ENCODE measurements around the gene TSC22D1. TPM values are rescaled to one million over a fixed set of nuclear protein-coding genes. Genes with fewer than 3 reads are reported as not detected.

Gene TSC22D1
- total RNA-seq, 1 experiment from 2014 or later = 194 TPM

- peaks cover 6% of the 10 kb centered on the region for H3F3A ChIP-seq (ENCODE audit: low read length, unreplicated experiment)
- H3K4me1 ChIP-seq (ENCODE audit: insufficient read depth, low read length) = peaks cover 24% of the 10 kb centered on the region
- H3K9ac ChIP-seq (ENCODE audit: low read length) = peak overlapping the region; percentile 45
- no peaks in the 10 kb centered on the region for H3K27me3 ChIP-seq (ENCODE audit: low read length)
- no peaks in the 10 kb centered on the region for H4K20me1 ChIP-seq (ENCODE audit: low read length)
- peak overlapping the region; percentile 59 for H3K4me3 ChIP-seq (ENCODE audit: low read length)
- 0 out of 2 replicates have a peak, but pooled peaks cover 10% of the 10 kb centered on the region for H3K79me2 ChIP-seq (ENCODE audit: low read length)
- H3K9me2 ChIP-seq (replicated peaks; ENCODE audit: low read length) = no peaks in the 10 kb centered on the region
- no peaks in the 10 kb centered on the region for H3K36me3 ChIP-seq (ENCODE audit: low read depth, low read length)
- CTCF ChIA-PET = no interaction called here
- DNase-seq (peak; percentile 72), ATAC-seq (peak; percentile 96)
- peak overlapping the region; percentile 51 for H2AFZ ChIP-seq (ENCODE audit: low read length)
- TF ChIP-seq EZH2 (IDR thresholded peaks at IDR 0.05; ENCODE audit: low read length, unreplicated experiment) = no peak
- TF ChIP-seq CTCF (conservative IDR thresholded peaks at IDR 0.05; ENCODE audit: low read depth, low read length) = no peak
- no peak for TF ChIP-seq EZH2phosphoT487 (IDR thresholded peaks at IDR 0.05; ENCODE audit: borderline replicate concordance, low read length)
- no peaks in the 10 kb centered on the region for H3K9me3 ChIP-seq (ENCODE audit: low read length)
- intact Hi-C loops (cut with micrococcal nuclease) = no loop called here
- BruUV-seq (replicated peaks) = no TSS peak
- POLR2A ChIA-PET (ENCODE audit: unreplicated experiment) = interaction anchor here (0.6 kb wide), 1 partner anchor 399 kb away, joined by 5 read pairs; no protein-coding TSS in a partner anchor
- peak overlapping the region; percentile 82 for H3K4me2 ChIP-seq (ENCODE audit: low read length)
- H3K27ac ChIP-seq (ENCODE audit: low read length) = peak overlapping the region; percentile 78
These were observed 52.7 kb downstream of the TSC22D1 start for GRCh38 chr13:44523146-44524015.

GRCh38 chr13:44519642-44520041 is 56.5 kb downstream of the TSC22D1 start:
- no peak overlapping the region for H2AFZ ChIP-seq (ENCODE audit: low read length)
- intact Hi-C loops (cut with micrococcal nuclease) = no loop called here
- H3K27me3 ChIP-seq (ENCODE audit: low read length) = no peaks in the 10 kb centered on the region
- POLR2A ChIA-PET (ENCODE audit: unreplicated experiment) = no interaction called here
- no peak overlapping the region for H3K27ac ChIP-seq (ENCODE audit: low read length)
- peaks cover 24% of the 10 kb centered on the region for H3K4me1 ChIP-seq (ENCODE audit: insufficient read depth, low read length)
- no peaks in the 10 kb centered on the region for H3K9me2 ChIP-seq (replicated peaks; ENCODE audit: low read length)
- no TSS peak for BruUV-seq (replicated peaks)
- CTCF ChIA-PET = no interaction called here
- TF ChIP-seq CTCF (conservative IDR thresholded peaks at IDR 0.05; ENCODE audit: low read depth, low read length) (no peak), EZH2 (IDR thresholded peaks at IDR 0.05; ENCODE audit: low read length, unreplicated experiment) (no peak), EZH2phosphoT487 (IDR thresholded peaks at IDR 0.05; ENCODE audit: borderline replicate concordance, low read length) (no peak)
- ATAC-seq = no peak
- no peak overlapping the region for H3K4me3 ChIP-seq (ENCODE audit: low read length)
- H3K4me2 ChIP-seq (ENCODE audit: low read length) = no peak overlapping the region
- H3F3A ChIP-seq (ENCODE audit: low read length, unreplicated experiment) = peaks cover 6% of the 10 kb centered on the region
- H3K9ac ChIP-seq (ENCODE audit: low read length) = no peak overlapping the region
- no peaks in the 10 kb centered on the region for H4K20me1 ChIP-seq (ENCODE audit: low read length)
- no peak for DNase-seq
- H3K79me2 ChIP-seq (ENCODE audit: low read length) = 0 out of 2 replicates have a peak, but pooled peaks cover 10% of the 10 kb centered on the region
- no peaks in the 10 kb centered on the region for H3K9me3 ChIP-seq (ENCODE audit: low read length)
- H3K36me3 ChIP-seq (ENCODE audit: low read depth, low read length) = no peaks in the 10 kb centered on the region

GRCh38 chr13:44516771-44517170 is 59.4 kb downstream of the TSC22D1 start:
- no peaks in the 10 kb centered on the region for H3K4me1 ChIP-seq (ENCODE audit: insufficient read depth, low read length)
- no peak overlapping the region for H3K4me2 ChIP-seq (ENCODE audit: low read length)
- BruUV-seq (replicated peaks) = no TSS peak
- H3F3A ChIP-seq (ENCODE audit: low read length, unreplicated experiment) = no peaks in the 10 kb centered on the region
- ChIA-PET CTCF (no interaction called here), POLR2A (ENCODE audit: unreplicated experiment) (no interaction called here)
- no peak overlapping the region for H2AFZ ChIP-seq (ENCODE audit: low read length)
- no peaks in the 10 kb centered on the region for H3K9me2 ChIP-seq (replicated peaks; ENCODE audit: low read length)
- H3K27ac ChIP-seq (ENCODE audit: low read length) = no peak overlapping the region
- H3K4me3 ChIP-seq (ENCODE audit: low read length) = no peak overlapping the region
- 0 out of 2 replicates have a peak, but pooled peaks cover 2% of the 10 kb centered on the region for H3K79me2 ChIP-seq (ENCODE audit: low read length)
- no peaks in the 10 kb centered on the region for H3K9me3 ChIP-seq (ENCODE audit: low read length)
- DNase-seq (peak; percentile 10), ATAC-seq (no peak; the same call in 1 of the 2 replicates)
- no peaks in the 10 kb centered on the region for H4K20me1 ChIP-seq (ENCODE audit: low read length)
- TF ChIP-seq EZH2phosphoT487 (IDR thresholded peaks at IDR 0.05; ENCODE audit: borderline replicate concordance, low read length) (no peak), CTCF (conservative IDR thresholded peaks at IDR 0.05; ENCODE audit: low read depth, low read length) (no peak), EZH2 (IDR thresholded peaks at IDR 0.05; ENCODE audit: low read length, unreplicated experiment) (no peak)
- H3K36me3 ChIP-seq (ENCODE audit: low read depth, low read length) = no peaks in the 10 kb centered on the region; the same call in none of the 2 replicates
- no peaks in the 10 kb centered on the region for H3K27me3 ChIP-seq (ENCODE audit: low read length)
- intact Hi-C loops (cut with micrococcal nuclease) = no loop called here
- H3K9ac ChIP-seq (ENCODE audit: low read length) = no peak overlapping the region
